GM23248 (cell line): ENCODE results near the gene GCNA.

ENCODE experiments used
- EZH2 ChIP-seq: fragments of 200-600 bp; sonication (generic); IDR thresholded peaks from 2 replicates; pipeline ENCODE4 v1.6.1; 2018; ENCODE audit warnings: antibody characterized with exemption, mild to moderate bottlenecking; ENCODE audit not compliant: insufficient read depth, poor library complexity, severe bottlenecking
- EZH2phosphoT487 ChIP-seq: fragments of 200-600 bp; sonication (generic); IDR thresholded peaks from 2 replicates; pipeline ENCODE4 v1.6.1; 2018; ENCODE audit warnings: antibody characterized with exemption, moderate library complexity, mild to moderate bottlenecking, low read depth; ENCODE audit not compliant: insufficient read depth

DNA sequence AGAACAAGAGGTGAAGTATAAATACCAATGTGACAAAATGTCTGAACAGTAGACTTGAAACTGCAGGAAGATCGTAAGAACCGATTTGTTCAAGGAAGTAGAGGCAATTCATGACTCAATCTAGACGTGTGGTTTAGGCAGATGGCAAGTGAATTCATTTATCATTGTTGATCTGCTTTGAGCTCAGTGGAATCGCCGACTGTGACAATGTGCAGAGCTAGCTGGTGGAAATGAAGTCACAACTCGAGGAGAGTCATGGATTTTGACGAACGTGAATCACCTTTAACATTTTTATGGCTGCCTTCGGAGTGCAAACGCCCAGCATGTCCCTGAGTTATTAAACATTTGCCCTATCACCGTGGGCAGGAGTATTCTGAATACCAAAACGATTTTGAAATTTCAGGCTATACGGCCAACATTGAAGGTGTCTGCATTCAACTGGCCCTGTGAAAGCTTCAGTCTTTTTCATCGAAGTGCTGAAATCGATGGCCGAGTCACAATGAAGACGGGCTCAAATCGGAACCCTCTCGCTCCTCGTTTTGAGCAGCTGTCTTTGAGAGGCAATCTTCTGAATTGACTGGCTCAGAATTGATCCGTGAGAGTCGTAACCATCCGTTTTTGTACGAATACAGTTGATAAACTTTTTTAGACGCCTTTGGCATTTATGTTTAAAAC lies 46.0 kb upstream of the GCNA start:
- TF ChIP-seq EZH2 (no peak), EZH2phosphoT487 (no peak)
